HepG2 (cell line): ENCODE results near the gene TASP1. TPM values are rescaled to one million over a fixed set of nuclear protein-coding genes. Genes with fewer than 3 reads are reported as not detected.

ENCODE experiments used
- ATAC-seq: fragments of 200-7000 bp; cut with Tn5 transposase; 3 replicates; pipeline ENCODE4 v1.9.1; 2020; ENCODE audit warnings: mild to moderate bottlenecking, moderate library complexity
- BruUV-seq: library from RNA; stranded (reverse); fragments of 400-500 nt; replicated peaks from 2 replicates; lab custom pipeline; 2021; lab: Mats Ljungman, UMichigan
- CTCF ChIA-PET: fragments of 300-600 bp; formaldehyde crosslinking; extraction: SDS; loops from one replicate; lab custom pipeline; 2021; ENCODE audit warnings: low total read pairs, inconsistent platforms, low intra/inter-chr PET ratio; lab: Yijun Ruan, JAX
- POLR2A ChIA-PET: fragments of 350-600 bp; sonication (Branson Sonifier 250); formaldehyde crosslinking; loops from one replicate; lab custom pipeline; 2020; ENCODE audit warnings: antibody characterized with exemption, inconsistent platforms; lab: Yijun Ruan, JAX
- DNase-seq: peaks from one replicate; pipeline ENCODE4 v3.0.0-alpha.2; 2015; ENCODE audit warnings: low spot score
- FAIRE-seq: peaks from 3 replicates; lab custom pipeline; 2011; peaks lifted over from hg19 to GRCh38; lab: Jason Lieb, UNC
- H2AFZ ChIP-seq: one replicate; pipeline ENCODE4 v1.6.1; 2011; ENCODE audit warnings: low read length, inconsistent platforms
- H3K27ac ChIP-seq: fragments of 300-600 bp; 3 replicates; pipeline ENCODE4 v1.8.0; 2011; ENCODE audit warnings: mixed run types, mild to moderate bottlenecking, mixed read lengths, low read length, inconsistent platforms; ENCODE audit not compliant: insufficient read depth; ENCODE audit errors: extremely low read length
- H3K27me3 ChIP-seq, 2 experiments: fragments of 200-600 bp in 1 of 2; 2 replicates in 1 of 2; 3 replicates in 1 of 2; pipeline versions ENCODE4 v1.6.0 to v1.8.0; 2011; ENCODE audit warnings: low read length in 2 of 2, mild to moderate bottlenecking in 2 of 2, moderate library complexity in 2 of 2, inconsistent platforms in 1 of 2; ENCODE audit not compliant: insufficient read depth in 2 of 2, control insufficient read depth in 1 of 2
- H3K36me3 ChIP-seq, 2 experiments: fragments of 200-600 bp in 1 of 2; replicated peaks in 1 of 2; 2 replicates in 1 of 2; 3 replicates in 1 of 2; pipeline versions ENCODE4 v1.5.1 to v1.8.0; 2011; ENCODE audit warnings: low read length in 2 of 2, inconsistent platforms in 1 of 2; ENCODE audit not compliant: insufficient read depth in 2 of 2, control insufficient read depth in 1 of 2
- H3K4me1 ChIP-seq: 2 replicates; pipeline ENCODE4 v1.5.1; 2012; ENCODE audit warnings: low read length, inconsistent platforms; ENCODE audit not compliant: insufficient read depth
- H3K4me2 ChIP-seq: 2 replicates; pipeline ENCODE4 v1.6.0; 2011; ENCODE audit warnings: low read depth, low read length, inconsistent platforms
- H3K4me3 ChIP-seq, 3 experiments: fragments of 200-600 bp in 1 of 3; sonication (generic), shearing (Covaris generic) in 1 of 3; replicated peaks in 1 of 3; 2 replicates each; pipeline ENCODE4 v1.5.1; 2011 to 2016; ENCODE audit warnings: low read length in 3 of 3, inconsistent platforms in 2 of 3, low read depth in 2 of 3, mild to moderate bottlenecking in 2 of 3, control low read depth in 1 of 3, mixed read lengths in 1 of 3; ENCODE audit not compliant: insufficient read depth in 1 of 3
- H3K79me2 ChIP-seq: one replicate; pipeline ENCODE4 v1.6.1; 2011; ENCODE audit warnings: low read length, inconsistent platforms; ENCODE audit not compliant: insufficient read depth
- H3K9ac ChIP-seq: 2 replicates; pipeline ENCODE4 v1.6.0; 2011; ENCODE audit warnings: mild to moderate bottlenecking, low read depth, low read length, inconsistent platforms; ENCODE audit not compliant: insufficient read depth
- H3K9me3 ChIP-seq: 2 replicates; pipeline ENCODE4 v1.5.1; 2012; ENCODE audit warnings: mild to moderate bottlenecking, low read length
- H4K20me1 ChIP-seq: 2 replicates; pipeline ENCODE4 v1.6.0; 2011; ENCODE audit warnings: inconsistent platforms, mild to moderate bottlenecking, low read length, moderate library complexity; ENCODE audit not compliant: insufficient read depth
- EED ChIP-seq: sonication (generic); formaldehyde crosslinking; IDR thresholded peaks from 2 replicates; pipeline ENCODE4 v1.5.0; 2020; ENCODE audit warnings: mild to moderate bottlenecking, missing genetic modification reagents
- NFYC ChIP-seq: IDR thresholded peaks from 2 replicates; pipeline ENCODE4 v1.6.1; 2016; ENCODE audit warnings: missing genetic modification reagents, missing compliant biosample characterization
- NR1H2 ChIP-seq: sonication (generic); formaldehyde crosslinking; IDR thresholded peaks from 2 replicates; pipeline ENCODE4 v1.8.1; 2022; ENCODE audit warnings: low read depth, missing genetic modification reagents, borderline replicate concordance
- SMAD3 ChIP-seq: sonication (generic); formaldehyde crosslinking; IDR thresholded peaks from 2 replicates; pipeline ENCODE4 v1.4.0; 2020; ENCODE audit warnings: missing genetic modification reagents
- ZNF20 ChIP-seq: sonication (generic); formaldehyde crosslinking; IDR thresholded peaks from 2 replicates; pipeline ENCODE4 v1.4.0; 2020; ENCODE audit warnings: mild to moderate bottlenecking, moderate library complexity, missing genetic modification reagents
- ZNF609 ChIP-seq: sonication (generic); formaldehyde crosslinking; IDR thresholded peaks from 2 replicates; pipeline ENCODE4 v1.4.0; 2020; ENCODE audit warnings: mild to moderate bottlenecking, missing genetic modification reagents, borderline replicate concordance
- WGBS: methylation state at CpG from one replicate; pipeline ENCODE4 v1.1.6; 2017; ENCODE audit warnings: low lambda C conversion rate; 5-methylcytosine and 5-hydroxymethylcytosine counted together
- in situ Hi-C: cut with HindIII; loops from 2 replicates; pipeline ENCODE4 v1.10.0; 2017; ENCODE audit warnings: low pct_unique_long_range_greater_than_20kb; ENCODE audit not compliant: extremely low pct_ligation_motif_present
- intact Hi-C: fragments of 100-400 bp; cut with micrococcal nuclease; formaldehyde crosslinking; loops from one replicate; pipeline ENCODE4 v1.10.0; 2022; ENCODE audit not compliant: unreplicated experiment
- polyA plus RNA-seq, 8 experiments: library from polyadenylated mRNA; depleted of rRNA in 3 of 8; stranded (reverse) in 7 of 8; unstranded in 1 of 8; fragments of >200 nt; fragmentation: Illumina TruSeq in 4 of 8; extraction: Trizol in 4 of 8; gene quantifications; 2 replicates each; pipeline versions ENCODE4 v1.2.1 to v1.2.3, GENCODE V29; 2011 to 2016; ENCODE audit warnings: low read depth in 4 of 8, missing spikeins in 1 of 8, mixed read lengths in 1 of 8; ENCODE audit not compliant: insufficient read depth in 1 of 8
- total RNA-seq, 5 experiments: library from RNA; depleted of rRNA; stranded (reverse); fragments of >200 nt; fragmentation: Illumina TruSeq; extraction: Trizol; gene quantifications; 2 replicates each; pipeline ENCODE4 v1.2.3, GENCODE V29; 2016; ENCODE audit warnings: low read depth in 1 of 5
- TF ChIP-seq, protein P1 (sequence below): sonication (generic); formaldehyde crosslinking; IDR thresholded peaks from 2 replicates; pipeline ENCODE4 v1.5.0; 2020; ENCODE audit warnings: mild to moderate bottlenecking, missing genetic modification reagents, borderline replicate concordance

Gene TASP1
- total and polyA plus RNA-seq, 2 of the 13 experiments (the other 11 are each of a cell fraction or from before 2014, with no cell fraction given), result 10.0 to 25.2 TPM

DNA sequence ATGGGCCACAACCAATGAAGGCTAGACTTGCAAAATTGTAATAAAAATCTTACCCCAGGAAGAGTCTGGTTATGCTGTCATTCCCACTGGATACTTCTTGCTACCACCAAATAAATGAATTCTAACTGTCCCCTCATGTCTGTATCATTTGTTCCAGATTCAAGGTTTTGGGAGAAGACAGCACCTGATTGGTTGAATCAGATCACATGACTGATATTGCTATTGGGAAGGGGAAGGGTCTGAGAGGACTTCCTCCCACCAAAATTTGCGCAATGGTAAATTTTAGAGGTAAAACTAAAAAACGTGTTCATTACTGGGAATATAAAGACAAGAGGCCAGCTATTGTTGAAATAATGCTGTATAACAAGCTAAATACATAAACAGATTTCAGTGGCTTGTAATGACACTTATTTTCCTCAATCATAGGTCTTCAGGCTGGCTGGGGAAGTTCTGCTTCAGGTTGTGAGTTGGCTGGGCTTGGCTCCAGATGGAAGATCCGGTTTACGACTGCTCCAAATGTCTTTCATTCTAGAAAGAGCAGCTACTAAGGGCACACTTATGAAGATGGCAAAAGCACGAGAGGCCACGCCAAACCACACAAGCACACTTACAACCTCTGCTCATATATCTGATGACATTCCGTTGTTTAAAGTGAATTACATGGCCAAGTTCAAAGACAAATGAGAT, 27.1 kb upstream of the TASP1 start:
- ATAC-seq, result no peak

More for the DNA sequence above, 27.1 kb upstream of the TASP1 start:
- Histone ChIP-seq H3K79me2 (no peaks in the 10 kb centered on the region), H3K36me3 (no peaks in the 10 kb centered on the region), H3K4me1 (no peaks in the 10 kb centered on the region), H3K4me3 (no peak overlapping the region)
- CTCF ChIA-PET, result no interaction called here
- TF ChIP-seq NR1H2 (no peak), ZNF20 (CRISPR knock-in tag) (no peak), SMAD3 (CRISPR knock-in tag) (no peak), EED (CRISPR knock-in tag) (no peak), ZNF609 (CRISPR knock-in tag) (no peak), NFYC (CRISPR knock-in tag) (0 out of 2 replicates have a peak, but pooled peaks have one; percentile 22)
- TF ChIP-seq, protein P1, sequence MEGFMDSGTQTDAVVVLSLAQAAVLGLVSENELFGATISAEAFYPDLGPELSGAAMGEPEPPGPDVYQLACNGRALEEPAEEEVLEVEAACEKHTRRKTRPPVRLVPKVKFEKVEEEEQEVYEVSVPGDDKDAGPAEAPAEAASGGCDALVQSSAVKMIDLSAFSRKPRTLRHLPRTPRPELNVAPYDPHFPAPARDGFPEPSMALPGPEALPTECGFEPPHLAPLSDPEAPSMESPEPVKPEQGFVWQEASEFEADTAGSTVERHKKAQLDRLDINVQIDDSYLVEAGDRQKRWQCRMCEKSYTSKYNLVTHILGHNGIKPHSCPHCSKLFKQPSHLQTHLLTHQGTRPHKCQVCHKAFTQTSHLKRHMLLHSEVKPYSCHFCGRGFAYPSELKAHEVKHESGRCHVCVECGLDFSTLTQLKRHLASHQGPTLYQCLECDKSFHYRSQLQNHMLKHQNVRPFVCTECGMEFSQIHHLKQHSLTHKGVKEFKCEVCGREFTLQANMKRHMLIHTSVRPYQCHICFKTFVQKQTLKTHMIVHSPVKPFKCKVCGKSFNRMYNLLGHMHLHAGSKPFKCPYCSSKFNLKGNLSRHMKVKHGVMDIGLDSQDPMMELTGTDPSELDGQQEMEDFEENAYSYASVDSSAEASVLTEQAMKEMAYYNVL, result no peak
- TF ChIP-seq, all 625 proteins: peak for 1
- WGBS, result 50% methylated on average over 7 of the region's 7 CpGs
- intact Hi-C loops, result no loop called here
- DNase-seq (no peak), FAIRE-seq (no peak)
- Histone ChIP-seq H3K9me3 (no peaks in the 10 kb centered on the region), H2AFZ (no peak overlapping the region), H3K27ac (no peak overlapping the region), H3K9ac (no peak overlapping the region), H3K27me3 (peaks cover 0 to 10% of the 10 kb centered on the region in 2 experiments; a peak in 3 of 5 replicates), H4K20me1 (no peaks in the 10 kb centered on the region), H3K4me2 (no peak overlapping the region)
- in situ Hi-C loops, result no loop called here
- no TSS peak for BruUV-seq
- POLR2A ChIA-PET, result no interaction called here
